Measurements from ENCODE around the gene PRSS3.
"Not testable (repeated sequence)": the region's sequence is repeated elsewhere in the genome, so short reads cannot be mapped to it uniquely, and the experiment has no call there.

PRSS3 gene

DNA sequence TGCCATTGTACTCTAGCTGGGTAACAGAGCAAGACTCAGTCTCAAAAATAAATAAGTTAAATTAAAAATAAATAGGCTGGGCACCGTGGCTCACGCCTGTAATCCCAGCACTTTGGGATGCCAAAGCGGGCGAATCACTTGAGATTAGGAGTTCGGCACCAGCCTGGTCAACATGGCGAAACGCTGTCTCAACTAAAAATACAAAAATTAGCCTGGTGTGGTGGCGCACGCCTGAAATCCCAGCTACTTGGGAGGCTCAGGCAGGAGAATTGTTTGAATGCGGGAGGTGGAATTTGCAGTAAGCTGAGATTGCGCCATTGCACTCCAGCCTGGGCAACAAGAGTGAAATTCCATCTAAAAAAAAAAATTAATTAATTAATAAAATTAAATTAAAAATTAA is 31.9 kb downstream of the PRSS3 start:
- H3K36me3 ChIP-seq (ENCODE audit: control insufficient read depth in 4 of 4, insufficient read depth in 4 of 4, low read length in 3 of 4); H3K4me1 ChIP-seq (ENCODE audit: control extremely low read depth in 1 of 4, control insufficient read depth in 4 of 4, insufficient read depth in 4 of 4, low read length in 3 of 4); DNase-seq; H3K4me3 ChIP-seq (ENCODE audit: control insufficient read depth in 1 of 7, extremely low read depth in 1 of 7, insufficient read depth in 4 of 7, low read depth in 2 of 7, low read length in 6 of 7); H3K27ac ChIP-seq (ENCODE audit: insufficient read depth in 1 of 2, low read depth in 1 of 2, low read length in 2 of 2, poor library complexity in 1 of 2, severe bottlenecking in 2 of 2); H3K9me3 ChIP-seq (ENCODE audit: control extremely low read depth in 1 of 5, control insufficient read depth in 4 of 5, insufficient read depth in 2 of 5, low read depth in 1 of 5, low read length in 4 of 5); POLR2A ChIA-PET; H3K27me3 ChIP-seq (replicated peaks in 2 of 5; ENCODE audit: control insufficient read depth in 4 of 5, insufficient read depth in 5 of 5, low read length in 4 of 5): not testable (repeated sequence)
- CTCF ChIA-PET, result interaction anchor here (0.9 kb wide), 1 partner anchor 15 kb away, joined by 4 read pairs; no protein-coding TSS in a partner anchor
- WGBS (ENCODE audit: insufficient coverage), result 98% methylated on average over 5 of the region's 11 CpGs

DNA sequence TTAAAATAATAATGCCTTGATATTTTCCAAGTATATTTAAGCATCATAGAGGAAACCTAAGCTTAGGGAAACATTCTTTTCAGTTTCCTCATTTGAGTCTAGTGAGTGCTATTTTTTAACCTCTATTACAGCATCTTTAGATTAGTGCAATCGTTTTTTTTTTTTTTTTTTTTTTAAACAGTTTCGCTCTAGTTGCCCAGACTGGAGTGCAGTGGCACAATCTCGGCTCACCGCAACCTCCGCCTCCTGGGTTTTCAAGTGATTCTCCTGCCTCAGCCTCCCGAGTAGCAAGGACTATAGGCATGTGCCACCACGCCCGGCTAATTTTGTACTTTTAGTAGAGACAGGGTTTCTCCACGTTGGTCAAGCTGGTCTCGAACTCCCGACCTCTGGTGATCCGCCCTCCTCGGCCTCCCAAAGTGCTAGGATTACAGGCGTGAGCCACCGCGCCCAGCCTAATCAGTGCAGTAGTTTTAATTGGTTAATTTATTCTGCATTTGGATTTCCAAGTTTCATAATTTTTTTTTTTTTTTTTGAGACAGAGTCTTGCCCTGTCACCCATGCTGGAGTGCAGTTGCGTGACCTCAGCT is 34.4 kb downstream of the PRSS3 start:
- POLR2A ChIA-PET; DNase-seq; H3K27ac ChIP-seq (ENCODE audit: insufficient read depth in 1 of 2, low read depth in 1 of 2, low read length in 2 of 2, poor library complexity in 1 of 2, severe bottlenecking in 2 of 2); H3K36me3 ChIP-seq (ENCODE audit: control insufficient read depth in 4 of 4, insufficient read depth in 4 of 4, low read length in 3 of 4); H3K4me3 ChIP-seq (ENCODE audit: control insufficient read depth in 1 of 7, extremely low read depth in 1 of 7, insufficient read depth in 4 of 7, low read depth in 2 of 7, low read length in 6 of 7); H3K27me3 ChIP-seq (replicated peaks in 2 of 5; ENCODE audit: control insufficient read depth in 4 of 5, insufficient read depth in 5 of 5, low read length in 4 of 5); H3K4me1 ChIP-seq (ENCODE audit: control extremely low read depth in 1 of 4, control insufficient read depth in 4 of 4, insufficient read depth in 4 of 4, low read length in 3 of 4); H3K9me3 ChIP-seq (ENCODE audit: control extremely low read depth in 1 of 5, control insufficient read depth in 4 of 5, insufficient read depth in 2 of 5, low read depth in 1 of 5, low read length in 4 of 5): not testable (repeated sequence)
- CTCF ChIA-PET, result interaction anchor here (0.6 to 1.9 kb wide), 2 partner anchors 16 to 215 kb away, joined by 3 to 6 read pairs; no protein-coding TSS in a partner anchor
- 100% methylated on average over 12 of the region's 17 CpGs for WGBS (ENCODE audit: insufficient coverage)

DNA sequence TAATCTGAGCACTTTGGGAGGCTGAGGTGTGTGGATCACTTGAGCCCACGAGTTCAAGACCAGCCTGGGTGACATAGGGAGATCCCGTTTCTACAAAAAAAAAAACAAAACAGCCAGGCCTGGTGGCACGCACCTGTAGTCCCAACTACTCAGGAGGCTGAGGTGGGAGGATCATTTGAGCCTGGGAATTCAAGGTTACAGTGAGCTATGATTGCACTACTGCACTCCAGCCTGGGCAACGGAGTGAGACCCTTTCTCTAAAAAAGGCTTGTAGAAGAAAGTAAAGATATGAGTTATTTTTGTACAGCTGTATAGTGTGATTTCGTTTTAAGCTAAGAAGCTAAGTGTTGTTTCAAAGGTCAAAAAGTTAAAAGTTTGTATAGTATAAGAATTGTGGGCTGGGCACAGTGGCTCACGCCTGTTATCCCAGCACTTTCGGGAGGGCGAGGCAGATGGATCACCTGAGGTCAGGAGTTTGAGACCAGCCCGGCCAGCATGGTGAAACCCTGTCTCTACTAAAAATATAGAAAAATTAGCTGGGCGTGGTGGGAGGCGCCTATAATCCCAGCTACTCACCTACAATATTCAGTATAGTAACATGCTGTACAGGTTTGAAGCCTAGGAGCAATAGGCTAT is 40.4 kb downstream of the PRSS3 start:
- Histone ChIP-seq H3K4me1 (ENCODE audit: control extremely low read depth in 1 of 4, control insufficient read depth in 4 of 4, insufficient read depth in 4 of 4, low read length in 3 of 4) (peaks cover 0 to 24% (median 7%) of the 10 kb centered on the region in 4 experiments), H3K27me3 (replicated peaks in 2 of 5; ENCODE audit: control insufficient read depth in 4 of 5, insufficient read depth in 5 of 5, low read length in 4 of 5) (no peaks in the 10 kb centered on the region), H3K4me3 (ENCODE audit: control insufficient read depth in 1 of 7, extremely low read depth in 1 of 7, insufficient read depth in 4 of 7, low read depth in 2 of 7, low read length in 6 of 7) (no peak overlapping the region), H3K27ac (ENCODE audit: insufficient read depth in 1 of 2, low read depth in 1 of 2, low read length in 2 of 2, poor library complexity in 1 of 2, severe bottlenecking in 2 of 2) (no peak overlapping the region), H3K36me3 (ENCODE audit: control insufficient read depth in 4 of 4, insufficient read depth in 4 of 4, low read length in 3 of 4) (peaks cover 0 to 2% (median 0%) of the 10 kb centered on the region in 4 experiments), H3K9me3 (ENCODE audit: control extremely low read depth in 1 of 5, control insufficient read depth in 4 of 5, insufficient read depth in 2 of 5, low read depth in 1 of 5, low read length in 4 of 5) (no peaks in the 10 kb centered on the region)
- WGBS (ENCODE audit: insufficient coverage), result 100% methylated on average over 3 of the region's 11 CpGs
- ChIA-PET POLR2A (interaction anchor here (0.6 to 0.7 kb wide), 2 partner anchors 12 to 19 kb away, joined by 3 to 6 read pairs; no protein-coding TSS in a partner anchor), CTCF (interaction anchor here (1.6 to 7.4 kb wide), 2 partner anchors 17 to 23 kb away, joined by 5 to 53 read pairs; no protein-coding TSS in a partner anchor)
- DNase-seq, result no peak

DNA sequence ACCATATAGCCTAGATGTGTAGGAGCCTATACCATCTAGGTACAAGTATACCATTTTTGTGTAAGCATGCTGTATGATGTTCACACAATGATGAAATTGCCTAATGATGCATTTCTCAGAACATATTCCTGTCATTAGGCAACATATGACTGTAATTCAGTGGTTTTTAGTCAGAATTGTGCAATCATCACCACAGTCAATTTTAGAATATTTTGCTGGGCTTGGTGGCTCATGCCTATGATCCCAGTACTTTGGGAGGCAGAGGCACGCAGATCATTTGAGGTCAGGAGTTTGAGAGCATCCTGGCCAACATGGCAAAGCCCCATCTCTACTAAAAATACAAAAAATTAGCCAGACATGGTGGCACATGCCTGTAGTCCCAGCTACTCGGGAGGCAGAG is 40.9 kb downstream of the PRSS3 start:
- POLR2A ChIA-PET; H3K9me3 ChIP-seq (ENCODE audit: control extremely low read depth in 1 of 5, control insufficient read depth in 4 of 5, insufficient read depth in 2 of 5, low read depth in 1 of 5, low read length in 4 of 5); H3K4me3 ChIP-seq (ENCODE audit: control insufficient read depth in 1 of 7, extremely low read depth in 1 of 7, insufficient read depth in 4 of 7, low read depth in 2 of 7, low read length in 6 of 7); H3K36me3 ChIP-seq (ENCODE audit: control insufficient read depth in 4 of 4, insufficient read depth in 4 of 4, low read length in 3 of 4); H3K27ac ChIP-seq (ENCODE audit: insufficient read depth in 1 of 2, low read depth in 1 of 2, low read length in 2 of 2, poor library complexity in 1 of 2, severe bottlenecking in 2 of 2); H3K27me3 ChIP-seq (replicated peaks in 2 of 5; ENCODE audit: control insufficient read depth in 4 of 5, insufficient read depth in 5 of 5, low read length in 4 of 5): not testable (repeated sequence)
- 60% methylated on average over 1 of the region's 2 CpGs for WGBS (ENCODE audit: insufficient coverage)
- H3K4me1 ChIP-seq (ENCODE audit: control extremely low read depth in 1 of 4, control insufficient read depth in 4 of 4, insufficient read depth in 4 of 4, low read length in 3 of 4), result peaks cover 0 to 24% (median 7%) of the 10 kb centered on the region in 4 experiments
- DNase-seq, result peak in 2 of 3 donors; percentile 67
- CTCF ChIA-PET, result interaction anchor here (1.6 to 7.4 kb wide), 2 partner anchors 16 to 23 kb away, joined by 5 to 53 read pairs; no protein-coding TSS in a partner anchor

DNA sequence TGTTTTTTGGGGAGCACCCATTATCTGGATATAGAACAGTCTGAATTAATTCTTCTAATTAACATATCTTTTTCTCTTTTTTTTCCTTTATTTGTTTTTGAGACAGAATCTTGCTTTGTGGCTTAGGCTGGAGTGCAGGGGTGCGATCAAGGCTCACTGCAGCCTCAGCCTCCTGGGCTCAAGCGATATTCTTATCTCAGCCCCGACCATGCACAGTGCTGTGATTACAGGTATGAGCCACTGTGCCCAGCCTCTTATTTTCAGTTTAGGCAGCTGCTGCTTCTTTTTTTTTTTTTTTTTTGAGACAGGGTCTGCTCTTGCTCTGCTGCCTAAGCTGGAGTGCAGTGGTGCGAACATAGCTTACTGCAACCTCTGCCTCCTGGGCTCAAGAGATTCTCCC is 41.8 kb downstream of the PRSS3 start:
- H3K9me3 ChIP-seq (ENCODE audit: control extremely low read depth in 1 of 5, control insufficient read depth in 4 of 5, insufficient read depth in 2 of 5, low read depth in 1 of 5, low read length in 4 of 5), result no peaks in the 10 kb centered on the region
- no peak overlapping the region for H3K27ac ChIP-seq (ENCODE audit: insufficient read depth in 1 of 2, low read depth in 1 of 2, low read length in 2 of 2, poor library complexity in 1 of 2, severe bottlenecking in 2 of 2)
- ChIA-PET CTCF (interaction anchor here (1.0 to 7.4 kb wide), 5 partner anchors 13 to 47 kb away, joined by 3 to 53 read pairs (median 4); no protein-coding TSS in a partner anchor), POLR2A (interaction anchor here (0.6 kb wide), 1 partner anchor 57 kb away, joined by 5 read pairs; no protein-coding TSS in a partner anchor)
- no peaks in the 10 kb centered on the region for H3K27me3 ChIP-seq (replicated peaks in 2 of 5; ENCODE audit: control insufficient read depth in 4 of 5, insufficient read depth in 5 of 5, low read length in 4 of 5)
- H3K4me1 ChIP-seq (ENCODE audit: control extremely low read depth in 1 of 4, control insufficient read depth in 4 of 4, insufficient read depth in 4 of 4, low read length in 3 of 4), result peaks cover 0 to 27% (median 8%) of the 10 kb centered on the region in 4 experiments
- H3K4me3 ChIP-seq (ENCODE audit: control insufficient read depth in 1 of 7, extremely low read depth in 1 of 7, insufficient read depth in 4 of 7, low read depth in 2 of 7, low read length in 6 of 7), result no peak overlapping the region
- H3K36me3 ChIP-seq (ENCODE audit: control insufficient read depth in 4 of 4, insufficient read depth in 4 of 4, low read length in 3 of 4), result peaks cover 0 to 2% (median 0%) of the 10 kb centered on the region in 4 experiments
- 89% methylated on average over 3 of the region's 4 CpGs for WGBS (ENCODE audit: insufficient coverage)
- peak in 1 of 3 donors; percentile 39 for DNase-seq

DNA sequence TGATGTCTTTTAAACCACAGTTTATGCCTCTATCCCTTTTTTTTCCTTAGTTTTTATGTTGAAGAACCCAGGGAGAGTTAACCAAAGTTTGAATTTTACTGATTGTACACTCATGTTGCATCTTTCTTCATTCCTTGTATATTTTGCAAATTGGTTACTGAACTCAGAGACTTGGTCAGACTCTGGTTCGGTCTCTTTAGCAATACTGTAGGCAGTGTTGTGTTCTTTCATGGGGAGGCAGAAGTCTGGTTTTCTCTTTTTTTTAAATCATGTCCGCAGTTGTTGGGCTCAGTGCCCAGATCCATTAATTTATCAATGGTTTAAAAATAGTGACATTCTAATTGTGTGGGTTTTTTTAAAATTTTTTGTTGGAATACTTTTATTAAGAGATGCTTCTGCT is 45.0 kb downstream of the PRSS3 start:
- H3K4me1 ChIP-seq (ENCODE audit: control extremely low read depth in 1 of 4, control insufficient read depth in 4 of 4, insufficient read depth in 4 of 4, low read length in 3 of 4), result peaks cover 0 to 36% (median 17%) of the 10 kb centered on the region in 4 experiments
- DNase-seq, result no peak
- peak overlapping the region in 1 of 2 experiments; percentile 22 for H3K27ac ChIP-seq (ENCODE audit: insufficient read depth in 1 of 2, low read depth in 1 of 2, low read length in 2 of 2, poor library complexity in 1 of 2, severe bottlenecking in 2 of 2)
- CTCF ChIA-PET, result interaction anchor here (0.6 kb wide), 1 partner anchor 465 kb away, joined by 3 read pairs; no protein-coding TSS in a partner anchor
- no peaks in the 10 kb centered on the region for H3K9me3 ChIP-seq (ENCODE audit: control extremely low read depth in 1 of 5, control insufficient read depth in 4 of 5, insufficient read depth in 2 of 5, low read depth in 1 of 5, low read length in 4 of 5)
- peaks cover 0 to 2% (median under 1%) of the 10 kb centered on the region in 4 experiments for H3K36me3 ChIP-seq (ENCODE audit: control insufficient read depth in 4 of 4, insufficient read depth in 4 of 4, low read length in 3 of 4)
- no peak overlapping the region for H3K4me3 ChIP-seq (ENCODE audit: control insufficient read depth in 1 of 7, extremely low read depth in 1 of 7, insufficient read depth in 4 of 7, low read depth in 2 of 7, low read length in 6 of 7)
- POLR2A ChIA-PET, result interaction anchor here (0.7 kb wide), 1 partner anchor 413 kb away, joined by 5 read pairs; no protein-coding TSS in a partner anchor
- WGBS (ENCODE audit: insufficient coverage), result 29% methylated on average over 1 of the region's 2 CpGs
- no peaks in the 10 kb centered on the region for H3K27me3 ChIP-seq (replicated peaks in 2 of 5; ENCODE audit: control insufficient read depth in 4 of 5, insufficient read depth in 5 of 5, low read length in 4 of 5)
